HG03442 (cell line): ENCODE data around the gene NOTCH1.
A peak's percentile ranks its signal among the peaks of the same experiment; 100 is the strongest.

Experiments
- ATAC-seq: cut with Tn5 transposase; IDR thresholded peaks from one replicate; pipeline ENCODE4 v1.9.1; 2021; ENCODE audit warnings: mild to moderate bottlenecking, moderate library complexity; ENCODE audit not compliant: unreplicated experiment

NOTCH1 gene

DNA sequence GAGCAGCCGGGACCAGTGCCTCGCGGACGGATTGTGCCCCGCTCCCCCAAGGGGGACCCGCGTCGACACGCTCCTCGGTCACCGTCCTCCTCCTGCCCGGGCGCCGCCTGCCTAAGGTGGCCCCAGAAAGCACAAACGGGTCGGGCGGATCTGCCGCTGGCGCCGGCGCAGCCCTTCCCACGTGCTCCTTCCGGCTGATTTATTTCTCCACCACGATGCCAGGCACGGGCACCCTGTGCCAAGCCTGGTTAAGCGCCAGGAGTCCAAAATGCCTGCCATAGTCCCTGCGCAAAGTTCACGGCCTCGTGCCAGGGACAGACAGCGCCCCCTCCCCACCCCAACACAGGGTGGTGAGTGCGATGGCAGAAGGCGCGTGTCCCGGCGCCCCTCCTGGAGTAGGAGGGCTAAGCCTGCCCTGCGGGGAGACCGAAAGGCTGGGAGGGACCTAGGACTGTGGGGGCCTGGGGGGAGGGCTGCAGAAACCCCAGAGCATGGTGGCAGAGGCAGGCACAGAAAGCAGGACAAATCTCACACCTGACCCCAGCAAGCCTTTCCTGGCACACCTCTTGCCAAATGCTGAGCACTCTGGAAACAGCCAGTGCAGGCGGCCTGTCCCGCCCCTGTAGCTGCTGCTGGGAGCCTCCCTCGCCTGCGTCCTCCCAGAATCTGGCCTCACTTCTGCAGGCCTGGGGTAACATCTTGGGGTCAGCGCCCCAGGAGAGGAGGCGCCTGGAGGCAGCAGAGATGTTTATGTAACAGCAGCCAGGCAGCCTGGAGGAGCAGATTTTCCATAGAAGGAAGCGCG is 1.1 kb upstream of the NOTCH1 start:
- ATAC-seq, result no peak

DNA sequence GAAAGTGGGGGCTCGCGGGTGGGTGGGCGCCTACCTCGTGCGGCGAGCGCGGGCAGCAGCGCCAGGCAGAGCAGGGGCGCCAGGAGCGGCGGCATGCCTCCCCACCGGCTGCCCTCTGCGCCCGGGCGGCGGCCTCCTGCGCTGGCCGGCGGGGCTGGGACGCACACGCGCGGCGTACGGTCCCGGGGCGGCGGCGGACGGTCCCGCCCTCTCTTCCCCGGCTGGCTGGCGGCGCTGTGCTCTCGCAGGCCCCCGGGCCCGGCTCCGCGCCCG is 220 bp downstream of the NOTCH1 start:
- ATAC-seq, result no peak

GRCh38 chr9:136544964-136545691 is 720 bp downstream of the NOTCH1 start:
- ATAC-seq, result peak; percentile 12

- ATAC-seq, result peak; percentile 6
These were observed 1.3 kb downstream of the NOTCH1 start for GRCh38 chr9:136544548-136544963.

- no peak for ATAC-seq
These were observed 1.9 kb downstream of the NOTCH1 start for GRCh38 chr9:136543830-136544547.

DNA sequence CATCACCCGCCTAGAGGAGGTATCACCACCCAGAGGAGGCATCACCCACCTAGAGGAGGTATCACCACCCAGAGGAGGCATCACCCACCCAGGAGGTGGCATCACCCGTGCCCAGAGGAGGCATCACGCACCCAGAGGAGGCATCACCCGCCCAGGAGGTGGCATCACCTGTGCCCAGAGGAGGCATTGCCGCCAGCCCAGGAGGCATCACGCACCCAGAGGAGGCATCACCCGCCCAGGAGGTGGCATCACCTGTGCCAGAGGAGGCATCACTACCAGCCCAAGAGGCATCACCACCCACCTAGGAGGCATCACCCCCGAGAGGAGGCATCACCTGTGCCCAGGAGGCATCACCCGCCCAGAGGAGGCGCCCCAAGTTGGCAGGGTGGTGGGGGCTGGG is 2.6 kb downstream of the NOTCH1 start:
- no peak for ATAC-seq

GRCh38 chr9:136542241-136543040 is 3.4 kb downstream of the NOTCH1 start:
- no peak for ATAC-seq

DNA sequence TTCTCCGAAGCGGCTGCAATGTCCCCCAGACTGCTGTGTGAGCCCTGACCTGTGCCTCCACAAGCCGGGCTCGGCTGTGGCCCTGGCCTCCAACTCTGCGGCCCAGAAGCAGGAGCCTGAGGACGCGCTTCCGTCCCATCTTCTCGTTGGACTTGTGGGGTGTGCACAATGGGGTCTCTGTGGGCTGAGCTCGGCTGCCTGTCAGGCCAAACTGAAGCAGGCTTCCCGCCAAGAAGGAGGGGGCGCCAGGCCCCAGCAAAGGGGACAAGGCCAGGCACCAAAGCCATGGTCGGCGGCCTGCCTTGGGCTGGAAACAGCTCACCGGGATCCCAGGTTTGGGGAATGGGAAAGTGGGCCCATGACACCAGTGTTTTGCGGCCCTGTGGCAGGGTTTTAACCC is 4.1 kb downstream of the NOTCH1 start:
- ATAC-seq, result no peak

GRCh38 chr9:136541179-136541578 is 4.7 kb downstream of the NOTCH1 start:
- ATAC-seq, result no peak

DNA sequence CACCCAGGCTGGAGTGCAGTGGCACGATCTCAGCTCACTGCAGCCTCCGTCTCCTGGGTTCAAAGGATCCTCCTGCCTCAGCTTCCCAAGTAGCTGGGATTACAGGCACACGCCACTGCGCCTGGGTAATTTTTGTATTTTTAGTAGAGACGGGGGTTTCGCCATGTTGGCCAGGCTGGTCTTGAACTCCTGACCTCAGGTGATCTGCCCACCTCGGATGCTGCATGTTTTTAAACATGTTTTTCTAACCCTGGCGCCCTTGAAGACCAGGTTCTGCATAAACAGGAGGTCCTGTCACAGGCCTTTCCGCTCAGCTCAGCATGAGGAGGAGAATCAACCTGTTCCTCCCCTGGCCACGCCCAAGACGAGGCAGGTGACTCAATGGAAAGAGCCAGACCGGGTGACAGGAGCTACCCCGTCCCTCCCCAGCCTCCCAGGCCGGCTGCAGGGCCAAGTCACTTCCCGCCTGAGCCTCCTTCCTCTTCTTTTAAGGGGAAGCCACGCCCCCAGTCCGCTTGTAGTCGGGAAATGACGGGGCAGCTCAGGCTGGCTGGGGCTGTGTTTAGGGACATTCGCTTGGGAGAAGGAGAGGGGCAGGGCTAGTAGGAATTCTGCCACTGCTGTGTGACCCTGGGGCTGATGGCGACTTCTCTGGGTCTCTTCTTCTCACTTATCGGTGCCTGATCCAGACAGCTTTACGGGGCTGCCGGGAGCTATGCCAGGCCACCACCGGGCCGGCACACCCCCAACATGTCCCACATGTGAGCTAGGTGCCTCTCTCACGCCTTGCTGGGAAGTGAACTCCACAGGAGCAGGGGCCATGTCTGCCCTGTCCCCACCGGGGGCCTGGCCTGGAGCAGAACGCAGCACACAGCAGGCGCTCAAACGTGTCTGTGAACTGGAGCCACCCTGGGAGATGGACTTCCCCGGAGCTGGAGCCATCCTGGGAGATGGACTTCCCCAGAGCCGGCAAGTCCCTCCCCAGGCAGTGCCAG is 6.1 kb downstream of the NOTCH1 start:
- ATAC-seq, result peak; percentile 35

GRCh38 chr9:136538599-136539426 is 7.0 kb downstream of the NOTCH1 start:
- ATAC-seq, result no peak

DNA sequence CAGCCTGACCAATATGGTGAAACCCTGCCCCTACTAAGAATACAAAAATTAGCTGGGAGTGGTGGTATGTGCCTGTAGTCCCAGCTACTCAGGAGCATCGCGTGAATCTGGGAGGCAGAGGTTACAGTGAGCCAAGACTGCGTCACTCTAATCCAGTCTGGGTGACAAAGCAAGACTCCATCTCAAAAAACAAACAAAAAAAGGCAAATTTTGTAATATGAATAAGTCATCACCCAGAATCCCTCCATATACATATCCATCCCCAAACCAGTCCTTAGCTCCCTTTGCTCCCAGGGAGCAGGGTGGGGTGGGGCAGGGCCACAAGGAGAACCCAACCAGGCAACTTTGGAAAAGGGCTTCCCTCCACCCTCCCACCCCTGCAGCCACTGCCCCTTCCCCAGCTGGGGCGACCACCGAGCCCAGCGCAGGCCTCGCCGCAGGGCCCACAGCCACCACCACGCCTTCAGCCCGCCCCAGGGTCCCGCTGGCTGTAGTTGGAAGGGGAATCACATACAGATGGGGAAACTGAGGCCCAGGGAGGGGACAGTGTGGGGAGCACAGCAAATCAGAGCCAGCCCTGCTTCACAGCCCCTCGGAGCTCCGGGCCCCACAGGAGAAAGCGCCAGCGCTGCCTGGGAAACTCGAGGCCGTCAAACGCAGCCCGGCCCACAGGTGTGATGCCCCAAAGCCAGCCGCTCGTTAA is 7.8 kb downstream of the NOTCH1 start:
- ATAC-seq, result no peak

- ATAC-seq, result no peak
These were observed 8.4 kb downstream of the NOTCH1 start for GRCh38 chr9:136537411-136537810.

GRCh38 chr9:136536721-136537241 is 9.1 kb downstream of the NOTCH1 start:
- ATAC-seq, result no peak

- ATAC-seq, result no peak
These were observed 9.7 kb downstream of the NOTCH1 start for GRCh38 chr9:136536051-136536720.

DNA sequence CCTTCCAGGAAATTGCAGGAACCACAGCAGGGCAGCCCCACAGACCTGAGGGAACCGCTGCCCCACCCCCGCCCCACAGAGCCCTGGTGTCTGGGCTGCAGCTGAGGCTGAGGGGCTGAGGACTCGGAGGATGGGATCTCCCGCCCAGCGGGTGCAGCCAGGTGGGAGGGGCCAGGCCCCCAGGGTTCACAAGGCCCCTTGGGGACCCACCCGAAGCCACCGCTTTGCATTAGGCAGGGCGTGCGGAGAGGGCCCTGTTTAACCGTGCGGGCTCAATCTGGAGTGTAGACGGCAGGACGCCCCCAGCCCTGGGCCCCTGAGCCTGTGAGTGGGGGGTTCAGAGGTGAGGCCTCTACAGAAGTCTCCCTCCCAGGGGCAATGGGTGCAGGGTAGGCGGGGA is 10.8 kb downstream of the NOTCH1 start:
- no peak for ATAC-seq

DNA sequence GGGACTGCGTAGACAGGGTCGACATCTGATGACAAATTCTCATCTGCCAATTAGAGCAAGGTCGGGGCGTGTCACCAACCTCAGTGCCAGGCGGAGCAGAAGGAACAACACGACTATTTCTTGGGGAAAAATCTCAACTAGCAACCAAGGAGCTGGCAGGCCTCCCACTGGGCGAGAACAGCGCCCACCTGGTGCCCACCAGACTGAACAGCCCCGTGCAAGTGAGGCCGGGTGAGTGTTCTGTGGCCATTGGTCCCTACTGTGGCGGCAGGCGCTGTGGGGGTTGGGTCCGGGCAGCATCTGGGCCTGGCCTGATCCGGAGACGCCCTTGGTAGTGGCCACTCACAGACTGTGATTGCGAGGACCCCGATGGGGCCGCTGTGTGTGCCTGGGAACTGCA is 11.5 kb downstream of the NOTCH1 start:
- no peak for ATAC-seq

- no peak for ATAC-seq
These were observed 12.1 kb downstream of the NOTCH1 start for GRCh38 chr9:136533775-136534157.
